IMR-90 (cell line): ENCODE results near the gene BET1. TPM values are rescaled to one million over a fixed set of nuclear protein-coding genes. Genes with fewer than 3 reads are reported as not detected.

ENCODE experiments used
- ATAC-seq: fragments of 200-7000 bp; cut with Tn5 transposase; 2 replicates; pipeline ENCODE4 v1.9.1; 2020; ENCODE audit warnings: low read depth, mild to moderate bottlenecking, moderate library complexity
- BruUV-seq: library from RNA; stranded (reverse); fragments of 400-500 nt; replicated peaks from 2 replicates; lab custom pipeline; 2021; lab: Mats Ljungman, UMichigan
- CTCF ChIA-PET: fragments of 300-600 bp; formaldehyde crosslinking; extraction: SDS; loops from one replicate; lab custom pipeline; 2021; ENCODE audit warnings: antibody characterized with exemption; lab: Yijun Ruan, JAX
- POLR2A ChIA-PET: fragments of 300-600 bp; sonication (Branson Sonifier 250); formaldehyde crosslinking; loops from one replicate; lab custom pipeline; 2022; ENCODE audit warnings: antibody characterized with exemption; ENCODE audit not compliant: unreplicated experiment; lab: Charles Lee
- DNase-seq: peaks from one replicate; pipeline ENCODE4 v3.0.0; 2013
- H2AFZ ChIP-seq: replicated peaks from 2 replicates; pipeline ENCODE3; 2013; ENCODE audit warnings: low read length, mild to moderate bottlenecking; ENCODE audit not compliant: poor library complexity
- H2AK5ac ChIP-seq: 2 replicates; pipeline ENCODE4 v1.6.1; 2013; ENCODE audit warnings: low read depth, low read length, inconsistent platforms
- H2AK9ac ChIP-seq: replicated peaks from 2 replicates; pipeline ENCODE3; 2013; ENCODE audit warnings: mild to moderate bottlenecking, low read depth, low read length, moderate library complexity; ENCODE audit not compliant: poor library complexity
- H2BK120ac ChIP-seq: 2 replicates; pipeline ENCODE4 v1.6.1; 2013; ENCODE audit warnings: low read depth, low read length, inconsistent platforms
- H2BK15ac ChIP-seq: 3 replicates; pipeline ENCODE4 v1.6.1; 2013; ENCODE audit warnings: low read depth, low read length, inconsistent platforms
- H2BK20ac ChIP-seq: 2 replicates; pipeline ENCODE4 v1.6.1; 2013; ENCODE audit warnings: low read depth, mild to moderate bottlenecking, inconsistent platforms, low read length, moderate library complexity
- H2BK5ac ChIP-seq: 2 replicates; pipeline ENCODE4 v1.6.1; 2013; ENCODE audit warnings: mild to moderate bottlenecking, low read depth, low read length, inconsistent platforms; ENCODE audit not compliant: poor library complexity, severe bottlenecking
- H3K14ac ChIP-seq: replicated peaks from 2 replicates; pipeline ENCODE4 v1.6.1; 2013; ENCODE audit warnings: low read depth, low read length, inconsistent platforms
- H3K18ac ChIP-seq: 2 replicates; pipeline ENCODE4 v1.6.1; 2013; ENCODE audit warnings: low read depth, low read length, control low read depth
- H3K23ac ChIP-seq: 2 replicates; pipeline ENCODE4 v1.6.1; 2013; ENCODE audit warnings: low read depth, low read length, inconsistent platforms
- H3K27ac ChIP-seq: 2 replicates; pipeline ENCODE4 v1.5.1; 2013; ENCODE audit warnings: mild to moderate bottlenecking, control low read depth, low read length; ENCODE audit not compliant: insufficient read depth
- H3K27me3 ChIP-seq: 2 replicates; pipeline ENCODE4 v1.6.1; 2013; ENCODE audit warnings: low read length; ENCODE audit not compliant: control insufficient read depth, insufficient read depth
- H3K36me3 ChIP-seq: 2 replicates; pipeline ENCODE4 v1.6.1; 2013; ENCODE audit warnings: low read length, mixed read lengths; ENCODE audit not compliant: control insufficient read depth, insufficient read depth
- H3K4ac ChIP-seq: 2 replicates; pipeline ENCODE4 v1.6.1; 2013; ENCODE audit warnings: low read depth, low read length, inconsistent platforms
- H3K4me1 ChIP-seq: 2 replicates; pipeline ENCODE4 v1.6.1; 2013; ENCODE audit warnings: low read length, mixed read lengths; ENCODE audit not compliant: control insufficient read depth, insufficient read depth
- H3K4me2 ChIP-seq: 2 replicates; pipeline ENCODE4 v1.6.1; 2013; ENCODE audit warnings: low read depth, mild to moderate bottlenecking, control low read depth, low read length, moderate library complexity
- H3K4me3 ChIP-seq: 2 replicates; pipeline ENCODE4 v1.5.1; 2013; ENCODE audit warnings: low read depth, mild to moderate bottlenecking, control low read depth, low read length, moderate library complexity; ENCODE audit not compliant: insufficient read depth
- H3K56ac ChIP-seq: 2 replicates; pipeline ENCODE4 v1.6.1; 2013; ENCODE audit warnings: low read length, inconsistent platforms; ENCODE audit not compliant: insufficient read depth; ENCODE audit errors: extremely low read depth
- H3K79me1 ChIP-seq, 2 experiments: 2 replicates each; pipeline ENCODE4 v1.6.1; 2013; ENCODE audit warnings: low read length in 2 of 2, inconsistent platforms in 1 of 2, low read depth in 1 of 2
- H3K9ac ChIP-seq: 2 replicates; pipeline ENCODE4 v1.6.1; 2013; ENCODE audit warnings: low read depth, low read length, control low read depth
- H3K9me1 ChIP-seq: 2 replicates; pipeline ENCODE4 v1.6.1; 2013; ENCODE audit warnings: low read length, inconsistent platforms; ENCODE audit not compliant: insufficient read depth
- H3K9me3 ChIP-seq: 2 replicates; pipeline ENCODE4 v1.6.1; 2013; ENCODE audit warnings: low read length; ENCODE audit not compliant: control insufficient read depth, insufficient read depth
- H4K20me1 ChIP-seq: 2 replicates; pipeline ENCODE4 v1.6.1; 2013; ENCODE audit warnings: low read length, inconsistent platforms; ENCODE audit not compliant: insufficient read depth
- H4K5ac ChIP-seq: 2 replicates; pipeline ENCODE4 v1.6.1; 2013; ENCODE audit warnings: mild to moderate bottlenecking, low read depth, low read length, control low read depth
- H4K8ac ChIP-seq, 2 experiments: 2 replicates each; pipeline ENCODE4 v1.6.1; 2013; ENCODE audit warnings: low read depth in 2 of 2, low read length in 2 of 2, control low read depth in 1 of 2, inconsistent platforms in 1 of 2
- H4K91ac ChIP-seq: 2 replicates; pipeline ENCODE4 v1.6.1; 2013; ENCODE audit warnings: low read depth, low read length, inconsistent platforms; ENCODE audit not compliant: insufficient read depth
- CHD1 ChIP-seq: IDR thresholded peaks from 2 replicates; pipeline ENCODE4 v1.6.1; 2012; ENCODE audit warnings: low read depth, low read length, improper control_type of control experiment
- MAZ ChIP-seq: IDR thresholded peaks from 2 replicates; pipeline ENCODE4 v1.6.1; 2012; ENCODE audit warnings: low read depth, mild to moderate bottlenecking, low read length, improper control_type of control experiment, moderate library complexity, borderline replicate concordance
- MXI1 ChIP-seq: IDR thresholded peaks from 2 replicates; pipeline ENCODE4 v1.6.1; 2012; ENCODE audit warnings: low read depth, mild to moderate bottlenecking, low read length, moderate library complexity, borderline replicate concordance
- RAD21 ChIP-seq: IDR thresholded peaks from 2 replicates; pipeline ENCODE4 v1.6.1; 2012; ENCODE audit warnings: low read length, improper control_type of control experiment
- RFX5 ChIP-seq: IDR thresholded peaks from 2 replicates; pipeline ENCODE4 v1.8.0; 2012; ENCODE audit warnings: low read depth, mild to moderate bottlenecking, low read length, moderate library complexity
- SMC3 ChIP-seq: fragments of 150-350 bp; IDR thresholded peaks from 2 replicates; pipeline ENCODE4 v1.6.1; 2016; ENCODE audit warnings: low read depth, mild to moderate bottlenecking, antibody characterized with exemption, low read length, moderate library complexity
- WGBS, 2 experiments: methylation state at CpG; one replicate each; pipeline versions ENCODE4 v1.1.5 to v1.1.7; 2013; ENCODE audit warnings: missing lambda C conversion rate in 2 of 2; ENCODE audit not compliant: insufficient read length in 1 of 2; ENCODE audit errors: extremely low coverage in 2 of 2; 5-methylcytosine and 5-hydroxymethylcytosine counted together
- dilution Hi-C: fragments of 300-500 bp; cut with HindIII; formaldehyde crosslinking; loops from one replicate; pipeline ENCODE4 v1.14.3; 2018; ENCODE audit warnings: low sequenced_read_pairs; ENCODE audit not compliant: unreplicated experiment
- in situ Hi-C: fragments of 300-500 bp; cut with MboI; formaldehyde crosslinking; loops from 3 replicates; pipeline ENCODE4 v1.14.3; 2019; ENCODE audit warnings: low sequenced_read_pairs, inconsistent platforms, mixed read lengths
- intact Hi-C: fragments of 100-400 bp; cut with micrococcal nuclease; formaldehyde crosslinking; loops from 2 replicates; pipeline ENCODE4 v1.10.0; 2022
- polyA plus RNA-seq, 3 experiments: library from polyadenylated mRNA; depleted of rRNA; stranded (reverse); fragments of >200 nt; gene quantifications; 2 replicates each; pipeline ENCODE4 v1.2.3, GENCODE V29; 2012; ENCODE audit warnings: low replicate concordance in 1 of 3
- total RNA-seq: library from RNA; depleted of rRNA; stranded (reverse); fragments of >200 nt; gene quantifications from 2 replicates; pipeline ENCODE4 v1.2.3, GENCODE V29; 2012
- TF ChIP-seq, protein P1 (sequence below): conservative IDR thresholded peaks from 2 replicates; pipeline ENCODE4 v1.5.1; 2012; ENCODE audit warnings: mild to moderate bottlenecking, low read depth, low read length, improper control_type of control experiment
- TF ChIP-seq, protein P2 (sequence below): fragments of 150-350 bp; IDR thresholded peaks from 2 replicates; pipeline ENCODE4 v1.6.1; 2017; ENCODE audit warnings: mild to moderate bottlenecking, antibody characterized with exemption, low read length, low read depth

The BET1 gene
- total and polyA plus RNA-seq, 2 of the 4 experiments (the other 2 are of a cell fraction): 9.9 to 33.2 TPM

GRCh38 chr7:93980744-93981479 lies 23.2 kb downstream of the BET1 start:
- POLR2A ChIA-PET: no interaction called here

More at GRCh38 chr7:93980744-93981479, 23.2 kb downstream of the BET1 start:
- Histone ChIP-seq H4K5ac (no peak overlapping the region), H3K4me2 (no peak overlapping the region), H2BK120ac (no peak overlapping the region), H3K4me1 (peaks cover 4% of the 10 kb centered on the region; the same call in 1 of the 2 replicates), H4K8ac (peak overlapping the region in 1 of 2 experiments; percentile 65; a peak in 1 of 4 replicates), H3K18ac (peak overlapping the region; percentile 60; the same call in 1 of the 2 replicates), H3K9me1 (0 out of 2 replicates have a peak, but pooled peaks cover 2% of the 10 kb centered on the region), H3K9me3 (no peaks in the 10 kb centered on the region), H3K79me1 (no peaks in the 10 kb centered on the region), H3K4ac (no peak overlapping the region), H2BK15ac (no peak overlapping the region), H2BK20ac (no peak overlapping the region), H3K4me3 (no peak overlapping the region), H3K27me3 (no peaks in the 10 kb centered on the region), H2AK9ac (no peak overlapping the region), H2AK5ac (no peak overlapping the region), H3K23ac (no peak overlapping the region), H2BK5ac (no peak overlapping the region), H2AFZ (no peak overlapping the region), H4K91ac (no peak overlapping the region), H4K20me1 (no peaks in the 10 kb centered on the region), H3K27ac (no peak overlapping the region), H3K14ac (no peak overlapping the region), H3K36me3 (no peaks in the 10 kb centered on the region), H3K56ac (no peak overlapping the region), H3K9ac (no peak overlapping the region)
- intact Hi-C loops (loop anchor here (10.0 kb wide), 1 partner anchor 176 kb away; no protein-coding TSS in a partner anchor), in situ Hi-C loops (no loop called here), dilution Hi-C loops (no loop called here)
- peak; percentile 51 for ATAC-seq
- no TSS peak for BruUV-seq
- WGBS, 2 experiments: no CpG with 5 or more reads among the region's 5 CpGs
- peak; percentile 40 for DNase-seq
- CTCF ChIA-PET: interaction anchor here (0.6 kb wide), 2 partner anchors 387 to 614 kb away, joined by 3 read pairs; no protein-coding TSS in a partner anchor
- TF ChIP-seq, protein P1, sequence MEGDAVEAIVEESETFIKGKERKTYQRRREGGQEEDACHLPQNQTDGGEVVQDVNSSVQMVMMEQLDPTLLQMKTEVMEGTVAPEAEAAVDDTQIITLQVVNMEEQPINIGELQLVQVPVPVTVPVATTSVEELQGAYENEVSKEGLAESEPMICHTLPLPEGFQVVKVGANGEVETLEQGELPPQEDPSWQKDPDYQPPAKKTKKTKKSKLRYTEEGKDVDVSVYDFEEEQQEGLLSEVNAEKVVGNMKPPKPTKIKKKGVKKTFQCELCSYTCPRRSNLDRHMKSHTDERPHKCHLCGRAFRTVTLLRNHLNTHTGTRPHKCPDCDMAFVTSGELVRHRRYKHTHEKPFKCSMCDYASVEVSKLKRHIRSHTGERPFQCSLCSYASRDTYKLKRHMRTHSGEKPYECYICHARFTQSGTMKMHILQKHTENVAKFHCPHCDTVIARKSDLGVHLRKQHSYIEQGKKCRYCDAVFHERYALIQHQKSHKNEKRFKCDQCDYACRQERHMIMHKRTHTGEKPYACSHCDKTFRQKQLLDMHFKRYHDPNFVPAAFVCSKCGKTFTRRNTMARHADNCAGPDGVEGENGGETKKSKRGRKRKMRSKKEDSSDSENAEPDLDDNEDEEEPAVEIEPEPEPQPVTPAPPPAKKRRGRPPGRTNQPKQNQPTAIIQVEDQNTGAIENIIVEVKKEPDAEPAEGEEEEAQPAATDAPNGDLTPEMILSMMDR: no peak
- no peak for TF ChIP-seq CHD1
- TF ChIP-seq RAD21: no peak
- TF ChIP-seq RFX5: no peak
- no peak for TF ChIP-seq MAZ
- no peak for TF ChIP-seq MXI1
- no peak for TF ChIP-seq SMC3
- TF ChIP-seq, protein P2, sequence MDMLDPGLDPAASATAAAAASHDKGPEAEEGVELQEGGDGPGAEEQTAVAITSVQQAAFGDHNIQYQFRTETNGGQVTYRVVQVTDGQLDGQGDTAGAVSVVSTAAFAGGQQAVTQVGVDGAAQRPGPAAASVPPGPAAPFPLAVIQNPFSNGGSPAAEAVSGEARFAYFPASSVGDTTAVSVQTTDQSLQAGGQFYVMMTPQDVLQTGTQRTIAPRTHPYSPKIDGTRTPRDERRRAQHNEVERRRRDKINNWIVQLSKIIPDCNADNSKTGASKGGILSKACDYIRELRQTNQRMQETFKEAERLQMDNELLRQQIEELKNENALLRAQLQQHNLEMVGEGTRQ: no peak
